Endometrial microvascular endothelial cells (primary cell): ENCODE results near the gene EEFSEC. TPM values are rescaled to one million over a fixed set of nuclear protein-coding genes. Genes with fewer than 3 reads are reported as not detected.

Source experiments
- in situ Hi-C: cut with HindIII; loops from 2 replicates; pipeline ENCODE4 v1.10.0; 2017; ENCODE audit warnings: low sequenced_read_pairs, low pct_unique_long_range_greater_than_20kb; ENCODE audit errors: inconsistent ontology term
- total RNA-seq: library from RNA; depleted of rRNA; stranded (reverse); fragments of >200 nt; gene quantifications from one replicate; pipeline ENCODE4 v1.2.3, GENCODE V29; 2015; ENCODE audit errors: inconsistent ontology term

EEFSEC gene
- total RNA-seq, 1 donor from 2014 or later, result 21.7 TPM

GRCh38 chr3:128178782-128179483 is 25.7 kb downstream of the EEFSEC start:
- in situ Hi-C loops, result no loop called here

GRCh38 chr3:128179484-128179819 is 26.2 kb downstream of the EEFSEC start:
- in situ Hi-C loops, result no loop called here

- in situ Hi-C loops, result no loop called here
Observed at GRCh38 chr3:128180436-128180835, 27.2 kb downstream of the EEFSEC start.

- in situ Hi-C loops, result no loop called here
Observed at GRCh38 chr3:128180913-128181312, 27.6 kb downstream of the EEFSEC start.

- in situ Hi-C loops, result no loop called here
Observed at GRCh38 chr3:128182656-128183055, 29.4 kb downstream of the EEFSEC start.

DNA sequence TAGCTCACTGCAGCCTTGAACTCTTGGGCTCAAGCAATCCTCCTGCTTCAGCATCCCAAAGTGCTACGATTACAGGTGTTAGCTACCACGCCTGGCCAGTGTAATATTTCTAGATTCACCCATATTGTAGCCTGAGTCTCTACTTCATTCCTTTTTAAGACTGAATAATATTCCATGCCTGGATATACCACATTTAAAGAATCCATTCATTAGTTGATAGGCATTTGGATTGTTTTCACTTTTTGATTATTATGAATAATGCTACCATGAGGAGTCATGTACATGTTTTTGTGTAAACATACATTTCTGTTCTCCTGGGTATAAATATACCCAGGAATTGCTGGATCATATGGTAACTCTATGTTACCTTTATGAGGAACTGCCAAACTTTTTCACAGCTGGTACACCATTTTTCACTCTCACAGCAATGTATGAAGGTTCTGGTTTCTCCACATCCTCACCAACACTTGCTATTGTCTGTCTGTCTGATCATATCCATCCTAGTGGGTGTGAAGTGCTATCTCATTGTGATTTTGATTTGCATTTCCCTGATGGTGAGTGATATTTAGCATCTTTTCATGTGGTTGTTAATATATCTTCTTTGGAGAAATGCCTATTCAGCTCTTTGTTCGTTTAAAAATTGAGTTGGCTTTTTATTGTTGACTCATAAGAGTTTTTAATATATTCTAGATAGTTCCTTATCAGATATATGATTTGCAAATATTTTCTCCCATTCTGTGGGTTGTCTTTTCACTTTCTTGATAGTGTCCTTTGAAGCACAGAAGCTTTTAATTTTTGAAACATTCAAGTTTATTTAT is 32.6 kb downstream of the EEFSEC start:
- in situ Hi-C loops, result no loop called here

- in situ Hi-C loops, result no loop called here
Observed at GRCh38 chr3:128187495-128187894, 34.2 kb downstream of the EEFSEC start.

GRCh38 chr3:128188326-128188725 is 35.0 kb downstream of the EEFSEC start:
- in situ Hi-C loops, result no loop called here

DNA sequence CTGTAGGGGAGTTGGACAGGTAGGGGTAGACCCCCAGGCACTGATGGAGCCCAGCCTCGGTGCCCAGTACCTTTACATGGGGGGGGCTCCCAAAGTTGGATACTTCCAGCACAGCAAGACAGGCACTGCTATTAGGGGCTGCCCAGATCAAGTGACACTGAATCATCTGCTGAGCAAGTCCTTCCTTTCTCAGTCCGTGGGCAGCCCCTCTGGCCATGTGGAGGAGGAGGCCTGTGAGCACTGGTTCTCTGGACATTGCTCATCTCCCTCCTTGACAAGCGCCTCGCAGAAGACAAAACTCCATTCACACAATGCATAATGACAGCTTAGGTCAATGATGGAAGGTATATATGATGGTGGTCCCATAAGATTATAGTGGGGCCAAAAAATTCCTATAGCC is 35.7 kb downstream of the EEFSEC start:
- in situ Hi-C loops, result no loop called here

- in situ Hi-C loops, result no loop called here
Observed at GRCh38 chr3:128190501-128190900, 37.2 kb downstream of the EEFSEC start.

DNA sequence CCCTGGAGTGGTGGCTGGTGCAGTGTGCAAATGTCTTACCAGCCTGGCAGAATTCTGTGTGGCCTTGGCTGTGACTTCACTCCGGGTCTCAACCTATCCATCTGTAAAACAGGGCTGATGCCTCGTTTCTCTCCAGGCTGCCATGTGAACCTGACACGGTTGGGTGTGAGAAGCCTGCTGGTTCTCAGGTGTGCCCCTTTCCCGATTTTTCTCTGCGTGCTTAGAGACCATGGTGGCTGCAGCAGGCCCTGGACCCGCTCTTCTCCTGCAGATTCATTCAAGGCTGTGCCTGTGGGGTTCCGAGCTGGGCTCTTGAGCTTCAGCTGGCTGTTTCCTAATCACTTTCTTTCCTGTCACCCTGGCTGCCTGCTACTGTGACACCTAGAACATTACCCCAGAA is 38.9 kb downstream of the EEFSEC start:
- in situ Hi-C loops, result no loop called here

GRCh38 chr3:128193168-128193567 is 39.9 kb downstream of the EEFSEC start:
- in situ Hi-C loops, result no loop called here

DNA sequence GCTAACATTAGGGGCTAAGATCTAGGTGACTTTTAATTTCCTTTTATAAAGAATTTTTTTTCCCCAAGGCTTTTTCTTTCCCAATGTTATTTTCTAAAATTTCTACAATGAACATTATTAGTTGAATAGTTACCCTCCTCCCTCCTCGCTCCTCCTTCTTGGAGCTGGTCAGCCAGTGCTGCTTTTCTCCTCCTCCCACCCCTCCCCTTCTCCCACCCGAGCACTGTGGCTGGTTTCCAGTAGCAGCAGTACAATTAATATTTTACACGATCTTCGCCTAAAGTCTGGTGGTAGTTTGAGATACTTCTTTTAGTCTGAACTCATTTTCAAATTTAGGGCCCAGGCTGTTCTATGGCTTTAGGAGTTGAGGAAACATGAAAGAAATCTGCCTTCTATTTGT is 41.6 kb downstream of the EEFSEC start:
- in situ Hi-C loops, result no loop called here

DNA sequence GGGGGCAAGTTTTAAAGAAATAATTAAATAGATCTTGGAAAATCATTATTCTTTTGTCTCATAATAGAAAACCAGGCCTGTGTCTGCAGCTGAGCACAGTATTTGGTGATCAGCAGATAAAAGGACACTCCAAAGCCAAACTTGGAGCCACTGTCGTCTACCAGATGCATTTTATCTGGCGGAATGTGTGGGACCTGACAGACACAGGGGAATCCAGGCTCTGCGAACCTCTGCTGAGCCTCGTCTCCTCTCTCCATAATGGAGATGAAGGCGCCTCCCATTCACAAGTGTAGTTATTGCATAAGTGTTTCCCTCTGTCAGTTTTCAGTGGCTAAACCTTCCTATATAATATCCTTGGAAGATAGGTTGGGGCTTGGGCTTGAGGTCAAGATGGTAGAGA is 42.1 kb downstream of the EEFSEC start:
- in situ Hi-C loops, result no loop called here

DNA sequence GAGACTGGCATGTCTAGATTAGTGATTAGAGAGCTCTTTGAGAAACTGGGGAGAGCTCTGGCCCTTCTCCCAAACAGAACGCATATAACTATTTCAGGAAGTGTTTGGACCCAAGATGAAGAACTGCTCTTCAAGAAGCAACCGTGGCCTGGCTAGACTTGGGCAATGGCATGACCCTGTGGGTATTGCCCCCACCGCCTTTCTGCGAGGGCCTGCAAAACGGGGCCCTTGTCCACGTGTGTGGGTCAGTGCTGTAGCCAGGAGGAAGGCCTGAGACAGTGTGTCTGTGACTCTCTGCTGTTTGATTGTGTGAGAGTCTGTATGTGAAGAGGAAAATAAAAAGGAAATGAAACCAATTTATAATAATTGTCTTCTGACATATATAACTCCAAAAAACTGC is 42.5 kb downstream of the EEFSEC start:
- in situ Hi-C loops, result no loop called here

DNA sequence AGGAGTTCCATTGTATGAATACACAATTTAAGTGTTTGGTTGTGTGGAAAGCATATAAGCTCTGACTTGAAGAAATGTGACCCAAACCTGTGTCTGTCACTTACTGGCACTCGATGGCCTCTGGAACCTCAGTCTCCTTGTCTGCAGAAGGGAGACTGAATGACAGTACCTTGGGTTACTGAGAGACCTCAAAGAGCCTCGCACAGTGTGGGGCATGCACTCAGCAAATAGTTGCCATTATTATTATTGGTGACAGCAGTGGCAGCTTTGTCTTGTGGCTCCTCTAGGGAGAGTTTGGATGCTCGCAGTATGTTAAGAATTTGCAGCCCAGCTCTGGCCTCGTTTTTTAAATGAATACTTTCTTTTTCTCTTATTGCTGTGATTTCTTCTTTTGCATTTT is 43.4 kb downstream of the EEFSEC start:
- in situ Hi-C loops, result no loop called here

DNA sequence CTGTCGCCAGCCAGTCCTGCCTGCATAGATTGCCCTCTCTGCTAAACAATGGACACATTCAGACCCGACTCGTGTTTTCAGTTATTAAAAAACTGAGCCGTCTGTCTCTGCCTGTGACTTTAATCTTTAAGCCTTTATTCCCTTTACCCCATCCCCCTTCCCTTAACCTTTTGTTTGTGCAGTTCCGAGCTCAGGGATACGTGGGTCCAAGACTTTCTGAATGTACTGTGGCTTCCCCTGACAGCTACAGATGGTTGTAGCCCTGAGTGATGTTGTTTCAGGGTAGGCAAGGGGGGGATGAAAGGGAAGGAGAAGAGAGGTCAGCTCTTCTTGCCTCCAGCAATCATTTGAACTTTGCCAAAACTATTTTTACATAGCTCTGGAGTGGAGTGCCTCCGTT is 44.6 kb downstream of the EEFSEC start:
- in situ Hi-C loops, result no loop called here

DNA sequence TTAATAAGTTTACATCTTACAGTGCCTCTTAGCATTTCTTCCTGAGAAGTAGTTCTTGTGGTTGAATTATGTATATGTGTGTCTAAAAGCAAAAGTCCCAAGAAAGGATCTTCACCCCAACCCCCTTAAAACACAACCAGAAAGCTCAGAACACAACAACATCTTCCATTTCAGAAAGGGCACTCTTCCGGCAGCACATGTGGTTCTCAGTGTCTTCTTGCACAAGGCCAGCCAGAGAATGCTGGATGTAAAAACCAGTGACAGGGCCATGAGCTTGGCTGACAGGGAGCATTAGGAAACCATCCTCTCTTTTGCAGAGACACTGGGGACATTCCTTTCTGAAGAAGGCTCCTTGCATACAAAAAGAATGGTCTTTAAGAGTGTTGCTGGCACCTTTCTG is 45.0 kb downstream of the EEFSEC start:
- in situ Hi-C loops, result no loop called here

DNA sequence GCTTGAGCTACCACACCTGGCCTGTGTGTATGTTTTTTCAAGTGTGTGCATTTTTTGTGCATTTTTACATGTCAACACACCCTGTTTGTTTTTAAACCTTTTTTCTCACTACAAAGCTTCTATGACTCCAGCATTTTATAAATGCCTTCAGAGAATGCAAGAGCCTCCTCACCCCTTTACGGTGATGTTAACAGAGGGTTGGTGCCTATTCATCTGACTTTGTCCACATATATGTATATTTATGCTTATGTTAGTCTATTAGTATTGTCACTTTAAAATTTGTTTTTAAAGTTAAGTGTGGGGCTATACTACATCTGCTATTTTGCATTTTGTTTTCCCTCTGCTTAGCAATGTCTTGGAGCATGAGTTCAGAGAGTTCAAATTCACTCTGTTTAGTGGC is 45.8 kb downstream of the EEFSEC start:
- in situ Hi-C loops, result no loop called here

DNA sequence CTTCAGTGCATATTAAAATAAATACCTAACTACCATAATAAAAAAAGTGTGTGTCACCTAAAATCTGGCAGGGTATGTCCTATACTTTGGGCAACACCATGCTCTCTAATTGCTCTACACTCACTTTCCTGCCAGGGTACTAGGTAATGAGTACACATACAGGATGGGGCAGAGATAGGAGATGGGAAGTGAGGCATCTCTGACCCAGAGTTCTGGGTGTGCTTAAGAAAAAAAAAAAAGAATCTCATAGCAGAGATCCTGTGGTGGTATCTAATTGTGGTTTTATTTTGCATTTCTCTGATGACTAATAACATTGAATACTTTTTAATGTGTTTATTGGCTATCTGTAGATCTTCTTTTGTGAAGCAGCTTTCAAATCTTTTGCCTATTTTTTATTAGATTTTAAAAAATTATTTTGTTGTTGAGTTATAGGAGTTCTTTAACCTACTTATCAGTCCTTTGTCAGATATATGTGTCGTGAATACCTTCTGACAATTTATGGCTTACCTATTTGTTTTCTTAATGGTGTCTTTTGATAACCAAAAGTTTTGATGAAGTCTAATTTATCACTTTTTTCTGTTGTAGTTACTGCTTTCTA is 48.0 kb downstream of the EEFSEC start:
- in situ Hi-C loops, result no loop called here
